ENCODE data around the gene MKS1. TPM values are rescaled to one million over a fixed set of nuclear protein-coding genes. Genes with fewer than 3 reads are reported as not detected.
A peak's percentile ranks its signal among the peaks of the same experiment; 100 is the strongest.

The MKS1 gene
- total and polyA plus RNA-seq, 2 of the 8 experiments (the other 6 are each of a cell fraction or from before 2014, with no cell fraction given): 12.0 to 21.7 TPM

DNA sequence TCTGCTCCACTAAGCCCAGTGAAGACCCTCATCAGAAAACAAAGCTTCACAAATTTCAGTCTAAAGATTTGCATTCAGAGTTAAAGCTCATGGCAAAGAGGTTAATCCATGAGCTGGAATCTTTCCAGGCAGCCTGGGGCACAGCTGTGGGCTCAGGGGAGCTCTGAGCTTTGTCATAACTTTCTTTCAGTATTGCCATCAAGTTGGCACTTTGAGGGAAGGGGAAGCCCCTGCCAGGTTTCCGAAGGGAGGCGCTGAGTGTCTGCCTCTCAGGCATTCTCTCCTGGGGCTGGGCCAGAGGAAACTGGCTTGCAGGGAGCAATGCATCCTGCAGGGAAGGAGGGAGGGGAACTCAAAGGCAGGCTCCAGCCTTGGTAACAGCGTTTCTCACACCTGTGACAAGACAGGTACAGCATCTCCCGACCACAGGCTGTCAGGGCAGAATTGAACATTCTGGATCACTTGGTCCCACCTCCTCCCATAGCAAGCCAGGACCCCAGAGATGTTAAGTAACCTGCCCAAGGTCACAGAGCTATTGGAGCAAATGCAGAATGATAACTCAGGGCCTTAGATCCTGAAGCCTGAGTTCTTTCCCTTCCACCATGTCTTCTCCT, 23.2 kb upstream of the MKS1 start:
- H3K27me3 ChIP-seq (replicated peaks in 1 of 4; ENCODE audit: control insufficient read depth in 3 of 4, extremely low read depth in 1 of 4, insufficient read depth in 3 of 4, low read length in 3 of 4): peaks cover 0 to 9% (median 8%) of the 10 kb centered on the region in 4 experiments; a peak in 5 of 7 replicates
- no peaks in the 10 kb centered on the region for H3K23me2 ChIP-seq (ENCODE audit: low read depth, low read length)
- H3K4me2 ChIP-seq (ENCODE audit: insufficient read depth in 1 of 2, low read depth in 2 of 2, low read length in 2 of 2): peak overlapping the region in 1 of 2 experiments; percentile 31; a peak in 1 of 4 replicates
- no peak overlapping the region for H4K5ac ChIP-seq (ENCODE audit: insufficient read length, low read depth, low read length)
- TF ChIP-seq SIRT6 (IDR thresholded peaks at IDR 0.05; ENCODE audit: low read length): no peak
- TF ChIP-seq CHD2 (IDR thresholded peaks at IDR 0.05; ENCODE audit: low read length): no peak
- TF ChIP-seq RAD21 (IDR thresholded peaks at IDR 0.05 in 1 of 2, conservative IDR thresholded peaks at IDR 0.05 in 1 of 2; ENCODE audit: low read depth in 2 of 2, low read length in 2 of 2): peak in 1 of 2 experiments; percentile 31; a peak in 1 of 4 replicates
- TF ChIP-seq BACH1 (IDR thresholded peaks at IDR 0.05; ENCODE audit: low read length): no peak
- no peak for TF ChIP-seq SP2 (IDR thresholded peaks at IDR 0.05; ENCODE audit: low read length)
- peak; percentile 63; the same call in 1 of the 2 replicates for TF ChIP-seq TBP (IDR thresholded peaks at IDR 0.05; ENCODE audit: low read depth, low read length)
- TF ChIP-seq, protein P1, sequence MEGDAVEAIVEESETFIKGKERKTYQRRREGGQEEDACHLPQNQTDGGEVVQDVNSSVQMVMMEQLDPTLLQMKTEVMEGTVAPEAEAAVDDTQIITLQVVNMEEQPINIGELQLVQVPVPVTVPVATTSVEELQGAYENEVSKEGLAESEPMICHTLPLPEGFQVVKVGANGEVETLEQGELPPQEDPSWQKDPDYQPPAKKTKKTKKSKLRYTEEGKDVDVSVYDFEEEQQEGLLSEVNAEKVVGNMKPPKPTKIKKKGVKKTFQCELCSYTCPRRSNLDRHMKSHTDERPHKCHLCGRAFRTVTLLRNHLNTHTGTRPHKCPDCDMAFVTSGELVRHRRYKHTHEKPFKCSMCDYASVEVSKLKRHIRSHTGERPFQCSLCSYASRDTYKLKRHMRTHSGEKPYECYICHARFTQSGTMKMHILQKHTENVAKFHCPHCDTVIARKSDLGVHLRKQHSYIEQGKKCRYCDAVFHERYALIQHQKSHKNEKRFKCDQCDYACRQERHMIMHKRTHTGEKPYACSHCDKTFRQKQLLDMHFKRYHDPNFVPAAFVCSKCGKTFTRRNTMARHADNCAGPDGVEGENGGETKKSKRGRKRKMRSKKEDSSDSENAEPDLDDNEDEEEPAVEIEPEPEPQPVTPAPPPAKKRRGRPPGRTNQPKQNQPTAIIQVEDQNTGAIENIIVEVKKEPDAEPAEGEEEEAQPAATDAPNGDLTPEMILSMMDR (IDR thresholded peaks at IDR 0.05; ENCODE audit: control extremely low read depth in 1 of 3, insufficient read depth in 1 of 3, low read depth in 1 of 3, low read length in 3 of 3): 0 out of 4 replicates have a peak, but pooled peaks of 1 of the 3 experiments have one; percentile 4
- no peak for TF ChIP-seq SIX5 (IDR thresholded peaks at IDR 0.05; ENCODE audit: low read depth, low read length)
- H3K9ac ChIP-seq (replicated peaks in 1 of 4; ENCODE audit: extremely low read depth in 1 of 4, low read depth in 3 of 4, low read length in 3 of 4): no peak overlapping the region
- H3K18ac ChIP-seq (ENCODE audit: extremely low read depth, low read length): no peak overlapping the region
- no peaks in the 10 kb centered on the region for H3K36me3 ChIP-seq (ENCODE audit: control insufficient read depth in 2 of 4, insufficient read depth in 4 of 4, low read length in 3 of 4)
- H3K79me1 ChIP-seq (ENCODE audit: low read depth, low read length): no peaks in the 10 kb centered on the region
- H3K23ac ChIP-seq (ENCODE audit: insufficient read length): no peak overlapping the region
- H2AFZ ChIP-seq (ENCODE audit: low read length): 0 out of 2 replicates have a peak overlapping the region, but pooled peaks have one; percentile 16
- CTCF ChIA-PET (ENCODE audit: partially characterized antibody): interaction anchor here (1.0 to 2.5 kb wide), 7 partner anchors 12 to 74 kb away, joined by 3 to 13 read pairs (median 6); no protein-coding TSS in a partner anchor
- POLR2A ChIA-PET (ENCODE audit: partially characterized antibody): interaction anchor here (0.6 to 2.1 kb wide), 3 partner anchors 10 to 110 kb away, joined by 3 to 4 read pairs (median 3); partner anchors contain the start of gene SUPT4H1
- no peak overlapping the region for H3K4ac ChIP-seq (replicated peaks; ENCODE audit: insufficient read length, low read depth, low read length)
- H3K9me3 ChIP-seq (ENCODE audit: insufficient read depth in 2 of 2, low read depth in 1 of 2, low read length in 1 of 2): no peaks in the 10 kb centered on the region
- DNase-seq (ENCODE audit: low read depth in 1 of 2, low spot score in 2 of 2) (no peak), FAIRE-seq (peak; percentile 50)
- no peak overlapping the region for H3K4me3 ChIP-seq (ENCODE audit: extremely low read depth in 1 of 4, insufficient read depth in 2 of 4, low read depth in 3 of 4, low read length in 4 of 4)
- H4K8ac ChIP-seq (ENCODE audit: extremely low read depth, insufficient read depth, low read length): no peak overlapping the region; the same call in 1 of the 2 replicates
- no peak overlapping the region for H3K14ac ChIP-seq (ENCODE audit: insufficient read length)
- no peak overlapping the region for H2BK120ac ChIP-seq (replicated peaks; ENCODE audit: low read depth, low read length)
- no peak overlapping the region for H2BK20ac ChIP-seq (ENCODE audit: low read length)
- H3K27ac ChIP-seq (ENCODE audit: low read depth, low read length): no peak overlapping the region
- H4K91ac ChIP-seq (replicated peaks; ENCODE audit: insufficient read length, low read length): no peak overlapping the region
- no peaks in the 10 kb centered on the region for H3K79me2 ChIP-seq (ENCODE audit: control insufficient read depth in 1 of 2, insufficient read depth in 2 of 2, low read length in 2 of 2)
- H2BK15ac ChIP-seq (ENCODE audit: low read length): 0 out of 2 replicates have a peak overlapping the region, but pooled peaks have one; percentile 21
- 41% methylated on average over 4 of the region's 4 CpGs; no CpG with 5 or more reads in 1 of the 2 experiments for WGBS, 2 experiments (ENCODE audit: extremely low coverage in 1 of 2, insufficient coverage in 1 of 2, insufficient read length in 1 of 2, insufficient replicate concordance in 2 of 2, low coverage in 1 of 2, low lambda C conversion rate in 2 of 2, missing lambda C conversion rate in 1 of 2)
- peak overlapping the region; percentile 50; the same call in 1 of the 2 replicates for H2BK12ac ChIP-seq (ENCODE audit: low read depth, low read length)
- H2AK5ac ChIP-seq (ENCODE audit: low read depth, low read length): 0 out of 2 replicates have a peak overlapping the region, but pooled peaks have one; percentile 13
- no peak overlapping the region for H2BK5ac ChIP-seq (ENCODE audit: low read depth, low read length)
- peaks cover 0 to 10% (median 0%) of the 10 kb centered on the region in 4 experiments; a peak in 3 of 7 replicates for H3K4me1 ChIP-seq (replicated peaks in 1 of 4; ENCODE audit: control insufficient read depth in 3 of 4, insufficient read depth in 4 of 4, low read length in 3 of 4)
- H4K20me1 ChIP-seq (replicated peaks in 1 of 2; ENCODE audit: control insufficient read depth in 1 of 2, insufficient read depth in 2 of 2, low read length in 2 of 2): no peaks in the 10 kb centered on the region
- no peak overlapping the region for H3K56ac ChIP-seq (replicated peaks; ENCODE audit: insufficient read length, low read depth, low read length)

All from H1 (cell line).